8988T (cell line): ENCODE measurements around the gene NOVA2.
"Not testable (repeated sequence)": the region's sequence is repeated elsewhere in the genome, so short reads cannot be mapped to it uniquely, and the experiment has no call there.

Experiments
- DNase-seq: peaks from one replicate; pipeline ENCODE4 v3.0.0; 2011

The NOVA2 gene

GRCh38 chr19:45919678-45920077 lies 54.0 kb downstream of the NOVA2 start:
- DNase-seq: no peak

- DNase-seq: no peak
Observed at GRCh38 chr19:45918721-45919120, 54.9 kb downstream of the NOVA2 start.

- DNase-seq: no peak
Observed at GRCh38 chr19:45917421-45918091, 56.1 kb downstream of the NOVA2 start.

- DNase-seq: peak; percentile 39
Observed at GRCh38 chr19:45913874-45914830, 59.5 kb downstream of the NOVA2 start, which contains the start of gene NANOS2. Gene NANOS2 (minus strand): TSS chr19:45914778. CDS start chr19:45914693, 85 bp downstream.

- no peak for DNase-seq
Observed at GRCh38 chr19:45911291-45911690, 62.4 kb downstream of the NOVA2 start.

GRCh38 chr19:45908956-45909355 lies 64.7 kb downstream of the NOVA2 start:
- DNase-seq: no peak

GRCh38 chr19:45906221-45906620 lies 67.4 kb downstream of the NOVA2 start:
- no peak for DNase-seq

- DNase-seq: no peak
Observed at GRCh38 chr19:45905011-45905410, 68.7 kb downstream of the NOVA2 start.

- peak; percentile 98 for DNase-seq
Observed at GRCh38 chr19:45902651-45903625, 70.7 kb downstream of the NOVA2 start.

GRCh38 chr19:45901912-45902650 lies 71.6 kb downstream of the NOVA2 start, which contains the start of gene MYPOP:
Gene MYPOP (minus strand): TSS chr19:45902613. CDS start chr19:45901773, 840 bp downstream.
- DNase-seq: no peak

- DNase-seq: no peak
Observed at GRCh38 chr19:45901432-45901911, 72.2 kb downstream of the NOVA2 start.

GRCh38 chr19:45900738-45901431 lies 72.8 kb downstream of the NOVA2 start:
- DNase-seq: no peak

GRCh38 chr19:45899919-45900589 lies 73.6 kb downstream of the NOVA2 start:
- no peak for DNase-seq

GRCh38 chr19:45899253-45899652 lies 74.4 kb downstream of the NOVA2 start:
- DNase-seq: no peak

GRCh38 chr19:45897261-45897812 lies 76.3 kb downstream of the NOVA2 start:
- no peak for DNase-seq

GRCh38 chr19:45895983-45896599 lies 77.6 kb downstream of the NOVA2 start:
- not testable (repeated sequence) for DNase-seq

- no peak for DNase-seq
Observed at GRCh38 chr19:45895519-45895972, 78.1 kb downstream of the NOVA2 start.

- no peak for DNase-seq
Observed at GRCh38 chr19:45890877-45891276, 82.8 kb downstream of the NOVA2 start.

- DNase-seq: no peak
Observed at GRCh38 chr19:45889210-45889885, 84.3 kb downstream of the NOVA2 start.
